ENCODE data around the gene TMEM263. TPM values are rescaled to one million over a fixed set of nuclear protein-coding genes. Genes with fewer than 3 reads are reported as not detected.

The TMEM263 gene
- total RNA-seq, 1 experiment from 2014 or later: 41.1 TPM

- Histone ChIP-seq H3K36me3 (no peaks in the 10 kb centered on the region), H3K9me3 (replicated peaks) (no peaks in the 10 kb centered on the region), H3K4me1 (no peaks in the 10 kb centered on the region), H3K27ac (no peak overlapping the region), H3K27me3 (no peaks in the 10 kb centered on the region), H3K4me3 (no peak overlapping the region)
- no peak for DNase-seq
These were observed 31.3 kb upstream of the TMEM263 start for GRCh38 chr12:106924268-106924861.

- Histone ChIP-seq H3K9me3 (replicated peaks) (no peaks in the 10 kb centered on the region), H3K27ac (no peak overlapping the region), H3K4me3 (no peak overlapping the region), H3K36me3 (no peaks in the 10 kb centered on the region), H3K27me3 (no peaks in the 10 kb centered on the region), H3K4me1 (no peaks in the 10 kb centered on the region)
- no peak for DNase-seq
These were observed 29.1 kb upstream of the TMEM263 start for GRCh38 chr12:106926657-106927056.

- no peaks in the 10 kb centered on the region for H3K4me1 ChIP-seq
- DNase-seq: no peak
- no peak overlapping the region for H3K27ac ChIP-seq
- H3K36me3 ChIP-seq: no peaks in the 10 kb centered on the region
- no peaks in the 10 kb centered on the region for H3K27me3 ChIP-seq
- no peaks in the 10 kb centered on the region for H3K9me3 ChIP-seq (replicated peaks)
- no peak overlapping the region for H3K4me3 ChIP-seq
These were observed 21.4 kb upstream of the TMEM263 start for GRCh38 chr12:106934277-106934676.

GRCh38 chr12:106941481-106942156 lies 14.1 kb upstream of the TMEM263 start:
- Histone ChIP-seq H3K27me3 (no peaks in the 10 kb centered on the region), H3K4me3 (no peak overlapping the region), H3K36me3 (no peaks in the 10 kb centered on the region), H3K27ac (no peak overlapping the region), H3K4me1 (no peaks in the 10 kb centered on the region), H3K9me3 (replicated peaks) (peaks cover 10% of the 10 kb centered on the region)
- DNase-seq: no peak

- peaks cover 10% of the 10 kb centered on the region for H3K9me3 ChIP-seq (replicated peaks)
- no peak overlapping the region for H3K27ac ChIP-seq
- H3K4me3 ChIP-seq: no peak overlapping the region
- H3K36me3 ChIP-seq: no peaks in the 10 kb centered on the region
- no peaks in the 10 kb centered on the region for H3K4me1 ChIP-seq
- H3K27me3 ChIP-seq: no peaks in the 10 kb centered on the region
- peak in 1 of 2 experiments; percentile 13 for DNase-seq
These were observed 12.9 kb upstream of the TMEM263 start for GRCh38 chr12:106942775-106943174.

- Histone ChIP-seq H3K4me1 (no peaks in the 10 kb centered on the region), H3K27ac (no peak overlapping the region), H3K27me3 (no peaks in the 10 kb centered on the region), H3K36me3 (no peaks in the 10 kb centered on the region), H3K9me3 (replicated peaks) (peaks cover 10% of the 10 kb centered on the region), H3K4me3 (no peak overlapping the region)
- peak in 1 of 2 experiments; percentile 11 for DNase-seq
These were observed 10.4 kb upstream of the TMEM263 start for GRCh38 chr12:106945261-106945851.

GRCh38 chr12:106947461-106947860 lies 8.2 kb upstream of the TMEM263 start:
- H3K9me3 ChIP-seq (replicated peaks): peaks cover 10% of the 10 kb centered on the region
- no peak for DNase-seq
- H3K27me3 ChIP-seq: no peaks in the 10 kb centered on the region
- H3K4me1 ChIP-seq: no peaks in the 10 kb centered on the region
- no peak overlapping the region for H3K4me3 ChIP-seq
- no peak overlapping the region for H3K27ac ChIP-seq
- H3K36me3 ChIP-seq: no peaks in the 10 kb centered on the region

GRCh38 chr12:106950591-106950990 lies 5.1 kb upstream of the TMEM263 start:
- H3K36me3 ChIP-seq: no peaks in the 10 kb centered on the region
- no peak overlapping the region for H3K27ac ChIP-seq
- no peak for DNase-seq
- no peaks in the 10 kb centered on the region for H3K4me1 ChIP-seq
- no peak overlapping the region for H3K4me3 ChIP-seq
- H3K27me3 ChIP-seq: no peaks in the 10 kb centered on the region
- H3K9me3 ChIP-seq (replicated peaks): peaks cover 2% of the 10 kb centered on the region; the same call in 1 of the 2 replicates

GRCh38 chr12:106953352-106954250 lies 2.1 kb upstream of the TMEM263 start:
- DNase-seq: no peak
- H3K4me3 ChIP-seq: peak overlapping the region; percentile 88
- H3K27ac ChIP-seq: no peak overlapping the region
- H3K4me1 ChIP-seq: peaks cover 3% of the 10 kb centered on the region; the same call in 1 of the 2 replicates
- no peaks in the 10 kb centered on the region for H3K27me3 ChIP-seq
- H3K36me3 ChIP-seq: 0 out of 2 replicates have a peak, but pooled peaks cover 2% of the 10 kb centered on the region
- no peaks in the 10 kb centered on the region; the same call in 1 of the 2 replicates for H3K9me3 ChIP-seq (replicated peaks)

- Histone ChIP-seq H3K4me3 (peak overlapping the region; percentile 88), H3K4me1 (peaks cover 3% of the 10 kb centered on the region; the same call in 1 of the 2 replicates), H3K27ac (peak overlapping the region; percentile 80), H3K27me3 (no peaks in the 10 kb centered on the region), H3K9me3 (replicated peaks) (no peaks in the 10 kb centered on the region; the same call in 1 of the 2 replicates), H3K36me3 (0 out of 2 replicates have a peak, but pooled peaks cover 2% of the 10 kb centered on the region)
- DNase-seq: peak; percentile 59 to 65
These were observed 988 bp upstream of the TMEM263 start for GRCh38 chr12:106954462-106955376.

GRCh38 chr12:106956048-106956578 lies 406 bp downstream of the TMEM263 start:
- Histone ChIP-seq H3K4me3 (peak overlapping the region; percentile 88), H3K27ac (peak overlapping the region; percentile 77), H3K36me3 (0 out of 2 replicates have a peak, but pooled peaks cover 2% of the 10 kb centered on the region), H3K4me1 (peaks cover 3% of the 10 kb centered on the region; the same call in 1 of the 2 replicates), H3K9me3 (replicated peaks) (no peaks in the 10 kb centered on the region; the same call in 1 of the 2 replicates), H3K27me3 (no peaks in the 10 kb centered on the region)
- DNase-seq: peak; percentile 69 to 70

- peak overlapping the region; percentile 88 for H3K4me3 ChIP-seq
- no peaks in the 10 kb centered on the region; the same call in 1 of the 2 replicates for H3K9me3 ChIP-seq (replicated peaks)
- DNase-seq: no peak
- peaks cover 3% of the 10 kb centered on the region; the same call in 1 of the 2 replicates for H3K4me1 ChIP-seq
- H3K27ac ChIP-seq: no peak overlapping the region
- no peaks in the 10 kb centered on the region for H3K27me3 ChIP-seq
- H3K36me3 ChIP-seq: 0 out of 2 replicates have a peak, but pooled peaks cover 2% of the 10 kb centered on the region
These were observed 1.9 kb downstream of the TMEM263 start for GRCh38 chr12:106957583-106957982.

GRCh38 chr12:106960443-106960842 lies 4.7 kb downstream of the TMEM263 start:
- Histone ChIP-seq H3K27me3 (no peaks in the 10 kb centered on the region), H3K4me1 (peaks cover 3% of the 10 kb centered on the region; the same call in 1 of the 2 replicates), H3K36me3 (0 out of 2 replicates have a peak, but pooled peaks cover 2% of the 10 kb centered on the region), H3K27ac (no peak overlapping the region), H3K9me3 (replicated peaks) (no peaks in the 10 kb centered on the region; the same call in 1 of the 2 replicates), H3K4me3 (no peak overlapping the region)
- no peak for DNase-seq

Data from SJCRH30 (cell line).